H9 (cell line): Measurements from ENCODE around the gene TOMT. TPM values are rescaled to one million over a fixed set of nuclear protein-coding genes. Genes with fewer than 3 reads are reported as not detected.

Experiments
- DNase-seq: peaks from one replicate; pipeline ENCODE4 v3.0.0-alpha.2; 2017
- H2AFZ ChIP-seq: one replicate; pipeline ENCODE4 v1.6.1; 2013; ENCODE audit warnings: mild to moderate bottlenecking, low read length, control low read depth, moderate library complexity
- H2AK5ac ChIP-seq: 2 replicates; pipeline ENCODE4 v1.6.1; 2013; ENCODE audit warnings: low read length, control low read depth, mixed read lengths; ENCODE audit not compliant: insufficient read length
- H2BK120ac ChIP-seq: one replicate; pipeline ENCODE4 v1.6.1; 2013; ENCODE audit warnings: low read depth, mild to moderate bottlenecking, low read length, control low read depth, inconsistent platforms; ENCODE audit not compliant: poor library complexity, severe bottlenecking
- H2BK12ac ChIP-seq: 2 replicates; pipeline ENCODE4 v1.6.1; 2013; ENCODE audit warnings: low read length, control low read depth, mixed read lengths, low read depth; ENCODE audit not compliant: insufficient read length
- H2BK15ac ChIP-seq: 2 replicates; pipeline ENCODE4 v1.6.1; 2013; ENCODE audit warnings: low read depth, low read length, control low read depth
- H2BK20ac ChIP-seq: one replicate; pipeline ENCODE4 v1.6.1; 2013; ENCODE audit warnings: low read depth, mild to moderate bottlenecking, low read length, control low read depth, inconsistent platforms; ENCODE audit not compliant: poor library complexity, severe bottlenecking
- H2BK5ac ChIP-seq: 2 replicates; pipeline ENCODE4 v1.6.1; 2013; ENCODE audit warnings: low read length, control low read depth, mixed read lengths; ENCODE audit not compliant: insufficient read length
- H3K14ac ChIP-seq: 2 replicates; pipeline ENCODE4 v1.6.1; 2013; ENCODE audit warnings: low read length, control low read depth; ENCODE audit not compliant: insufficient read depth
- H3K18ac ChIP-seq: 2 replicates; pipeline ENCODE4 v1.6.1; 2013; ENCODE audit warnings: low read depth, mild to moderate bottlenecking, mixed read lengths, low read length, control low read depth; ENCODE audit not compliant: insufficient read length
- H3K23ac ChIP-seq: 2 replicates; pipeline ENCODE4 v1.6.1; 2013; ENCODE audit warnings: low read length, control low read depth, mixed read lengths, low read depth; ENCODE audit not compliant: insufficient read length
- H3K23me2 ChIP-seq: 2 replicates; pipeline ENCODE4 v1.6.1; 2013; ENCODE audit warnings: low read depth, mild to moderate bottlenecking, mixed read lengths, low read length, control low read depth; ENCODE audit not compliant: insufficient read length, poor library complexity, severe bottlenecking
- H3K27ac ChIP-seq: 2 replicates; pipeline ENCODE4 v1.5.1; 2013; ENCODE audit warnings: low read length, control low read depth, mixed read lengths, low read depth; ENCODE audit not compliant: insufficient read length
- H3K27me3 ChIP-seq: 2 replicates; pipeline ENCODE4 v1.6.1; 2013; ENCODE audit warnings: low read length, control low read depth, inconsistent platforms; ENCODE audit not compliant: insufficient read depth
- H3K4ac ChIP-seq: 2 replicates; pipeline ENCODE4 v1.6.1; 2013; ENCODE audit warnings: low read depth, mild to moderate bottlenecking, control low read depth, inconsistent platforms, low read length, moderate library complexity
- H3K4me1 ChIP-seq: 2 replicates; pipeline ENCODE4 v1.6.1; 2013; ENCODE audit warnings: low read length, control low read depth, inconsistent platforms; ENCODE audit not compliant: insufficient read depth
- H3K4me2 ChIP-seq: 2 replicates; pipeline ENCODE4 v1.6.1; 2013; ENCODE audit warnings: low read length, control low read depth, mixed read lengths; ENCODE audit not compliant: insufficient read length, insufficient read depth
- H3K56ac ChIP-seq: 2 replicates; pipeline ENCODE4 v1.6.1; 2013; ENCODE audit warnings: low read depth, mild to moderate bottlenecking, mixed read lengths, low read length, control low read depth; ENCODE audit not compliant: insufficient read length
- H3K79me1 ChIP-seq: 2 replicates; pipeline ENCODE4 v1.6.1; 2013; ENCODE audit warnings: low read depth, mild to moderate bottlenecking, moderate library complexity, low read length, control low read depth, inconsistent platforms; ENCODE audit not compliant: insufficient read depth, poor library complexity, severe bottlenecking
- H3K79me2 ChIP-seq: 2 replicates; pipeline ENCODE4 v1.6.1; 2013; ENCODE audit warnings: low read length, control low read depth, inconsistent platforms; ENCODE audit not compliant: insufficient read depth
- H3K9ac ChIP-seq: 2 replicates; pipeline ENCODE4 v1.6.1; 2013; ENCODE audit warnings: low read length, control low read depth, mixed read lengths; ENCODE audit not compliant: insufficient read length; ENCODE audit errors: extremely low read depth
- H3K9me3 ChIP-seq: one replicate; pipeline ENCODE4 v1.6.1; 2013; ENCODE audit warnings: low read depth, low read length, inconsistent platforms; ENCODE audit not compliant: control insufficient read depth
- H3T11ph ChIP-seq: one replicate; pipeline ENCODE4 v1.6.1; 2013; ENCODE audit warnings: mild to moderate bottlenecking, low read length, control low read depth, inconsistent platforms
- H4K20me1 ChIP-seq: one replicate; pipeline ENCODE4 v1.6.1; 2013; ENCODE audit not compliant: control insufficient read depth, insufficient read length, insufficient read depth
- H4K5ac ChIP-seq: 2 replicates; pipeline ENCODE4 v1.6.1; 2013; ENCODE audit warnings: low read depth, mild to moderate bottlenecking, mixed read lengths, low read length, control low read depth; ENCODE audit not compliant: insufficient read length
- H4K8ac ChIP-seq: replicated peaks from 2 replicates; pipeline ENCODE4 v1.6.1; 2013; ENCODE audit warnings: low read length, control low read depth, mixed read lengths, low read depth; ENCODE audit not compliant: insufficient read length
- H4K91ac ChIP-seq: 2 replicates; pipeline ENCODE4 v1.6.1; 2013; ENCODE audit warnings: low read depth, mild to moderate bottlenecking, moderate library complexity, mixed read lengths, low read length, control low read depth; ENCODE audit not compliant: insufficient read length
- H3K27ac Mint-ChIP-seq, 3 experiments: 2 replicates in 2 of 3; 3 replicates in 1 of 3; pipeline ENCODE4 v1.8.0; 2020 to 2021; ENCODE audit warnings: mixed read lengths in 3 of 3, mild to moderate bottlenecking in 1 of 3, moderate library complexity in 1 of 3
- H3K27me3 Mint-ChIP-seq: 2 replicates; pipeline ENCODE4 v1.8.0; 2021; ENCODE audit warnings: low read depth, mild to moderate bottlenecking, moderate library complexity, mixed read lengths
- H3K36me3 Mint-ChIP-seq, 3 experiments: 2 replicates in 2 of 3; 3 replicates in 1 of 3; pipeline ENCODE4 v1.8.0; 2020 to 2021; ENCODE audit warnings: low read depth in 3 of 3, mixed read lengths in 3 of 3; ENCODE audit not compliant: insufficient read depth in 1 of 3
- H3K4me1 Mint-ChIP-seq, 2 experiments: 2 replicates each; pipeline ENCODE4 v1.8.0; 2020; ENCODE audit warnings: mixed read lengths in 2 of 2
- H3K4me3 Mint-ChIP-seq, 2 experiments: 2 replicates in 1 of 2; 3 replicates in 1 of 2; pipeline ENCODE4 v1.8.0; 2020 to 2021; ENCODE audit warnings: mild to moderate bottlenecking in 2 of 2, mixed read lengths in 2 of 2, moderate library complexity in 1 of 2
- H3K9me3 Mint-ChIP-seq, 2 experiments: 2 replicates in 1 of 2; 3 replicates in 1 of 2; pipeline ENCODE4 v1.8.0; 2020; ENCODE audit warnings: mild to moderate bottlenecking in 2 of 2, mixed read lengths in 2 of 2, moderate library complexity in 1 of 2
- whole genome bisulfite sequencing: extraction: QIAGEN DNeasy Blood & Tissue Kit; methylation state at CpG from one replicate; pipeline ENCODE4 v1.1.7; 2013; ENCODE audit warnings: missing lambda C conversion rate, low lambda C conversion rate, mixed read lengths; ENCODE audit not compliant: insufficient read length; ENCODE audit errors: extremely low coverage; 5-methylcytosine and 5-hydroxymethylcytosine counted together
- total RNA-seq: library from RNA; stranded (reverse); gene quantifications from 2 replicates; pipeline ENCODE4 v1.2.1, GENCODE V29; 2021
- TF ChIP-seq, protein P1 (sequence below): fragments of 200-600 bp; sonication (generic); conservative IDR thresholded peaks from 3 replicates; pipeline ENCODE4 v1.8.0; 2021; ENCODE audit warnings: antibody characterized with exemption, mild to moderate bottlenecking

The TOMT gene
- total RNA-seq, 1 experiment from 2014 or later = not detected

DNA sequence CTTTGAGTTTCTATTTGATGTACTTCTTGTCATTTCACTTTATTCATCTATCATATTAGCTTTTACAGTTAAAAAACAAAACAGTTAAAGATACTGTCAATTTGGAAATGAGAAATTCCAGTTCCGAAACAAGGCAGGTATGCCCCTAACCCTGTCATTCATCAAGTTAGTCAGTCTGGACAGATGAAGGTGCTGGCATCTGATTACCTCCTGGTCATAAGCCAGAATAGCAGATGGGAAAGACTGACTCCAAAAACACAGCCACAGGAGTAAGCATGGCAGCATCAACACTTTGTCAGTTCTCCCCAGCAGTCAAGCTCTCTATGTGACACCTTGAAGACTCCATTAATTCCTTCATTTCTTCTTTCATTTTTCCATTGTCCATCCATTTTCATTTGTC, 20.8 kb upstream of the TOMT start:
- no peaks in the 10 kb centered on the region; the same call in 1 of the 2 replicates for H3K27me3 Mint-ChIP-seq

More for the DNA sequence above, 20.8 kb upstream of the TOMT start:
- no peak overlapping the region for H3K9ac ChIP-seq
- no peak overlapping the region for H2AK5ac ChIP-seq
- no peak overlapping the region for H4K91ac ChIP-seq
- H3K14ac ChIP-seq = no peak overlapping the region
- no peaks in the 10 kb centered on the region for H3K9me3 Mint-ChIP-seq
- H3K4me2 ChIP-seq = no peak overlapping the region
- no peak overlapping the region for H3K27ac ChIP-seq
- no peak overlapping the region for H3K27ac Mint-ChIP-seq
- H3K4ac ChIP-seq = no peak overlapping the region
- no peaks in the 10 kb centered on the region for H3K27me3 ChIP-seq
- H3K23me2 ChIP-seq = peaks cover under 1% of the 10 kb centered on the region
- no peak overlapping the region for H2BK15ac ChIP-seq
- H3K23ac ChIP-seq = no peak overlapping the region
- H2BK120ac ChIP-seq = no peak overlapping the region
- no peaks in the 10 kb centered on the region for H4K20me1 ChIP-seq
- H3K36me3 Mint-ChIP-seq = peaks cover 0 to 4% (median 2%) of the 10 kb centered on the region in 3 experiments; a peak in 3 of 7 replicates
- H3K18ac ChIP-seq = no peak overlapping the region
- no peaks in the 10 kb centered on the region for H3K4me1 ChIP-seq
- H3T11ph ChIP-seq = no peak overlapping the region
- H4K8ac ChIP-seq = no peak overlapping the region
- H3K79me2 ChIP-seq = no peaks in the 10 kb centered on the region; the same call in 1 of the 2 replicates
- no peak overlapping the region for H2BK5ac ChIP-seq
- DNase-seq = no peak
- no CpG with 5 or more reads among the region's 1 CpG for WGBS
- no peak overlapping the region for H2AFZ ChIP-seq
- H2BK20ac ChIP-seq = no peak overlapping the region
- H3K56ac ChIP-seq = no peak overlapping the region
- no peak overlapping the region for H4K5ac ChIP-seq
- H3K4me3 Mint-ChIP-seq = no peak overlapping the region
- TF ChIP-seq, protein P1, sequence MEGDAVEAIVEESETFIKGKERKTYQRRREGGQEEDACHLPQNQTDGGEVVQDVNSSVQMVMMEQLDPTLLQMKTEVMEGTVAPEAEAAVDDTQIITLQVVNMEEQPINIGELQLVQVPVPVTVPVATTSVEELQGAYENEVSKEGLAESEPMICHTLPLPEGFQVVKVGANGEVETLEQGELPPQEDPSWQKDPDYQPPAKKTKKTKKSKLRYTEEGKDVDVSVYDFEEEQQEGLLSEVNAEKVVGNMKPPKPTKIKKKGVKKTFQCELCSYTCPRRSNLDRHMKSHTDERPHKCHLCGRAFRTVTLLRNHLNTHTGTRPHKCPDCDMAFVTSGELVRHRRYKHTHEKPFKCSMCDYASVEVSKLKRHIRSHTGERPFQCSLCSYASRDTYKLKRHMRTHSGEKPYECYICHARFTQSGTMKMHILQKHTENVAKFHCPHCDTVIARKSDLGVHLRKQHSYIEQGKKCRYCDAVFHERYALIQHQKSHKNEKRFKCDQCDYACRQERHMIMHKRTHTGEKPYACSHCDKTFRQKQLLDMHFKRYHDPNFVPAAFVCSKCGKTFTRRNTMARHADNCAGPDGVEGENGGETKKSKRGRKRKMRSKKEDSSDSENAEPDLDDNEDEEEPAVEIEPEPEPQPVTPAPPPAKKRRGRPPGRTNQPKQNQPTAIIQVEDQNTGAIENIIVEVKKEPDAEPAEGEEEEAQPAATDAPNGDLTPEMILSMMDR = no peak
- H3K79me1 ChIP-seq = no peaks in the 10 kb centered on the region
- H2BK12ac ChIP-seq = no peak overlapping the region
- no peaks in the 10 kb centered on the region for H3K9me3 ChIP-seq
- H3K4me1 Mint-ChIP-seq = peaks cover 12 to 14% of the 10 kb centered on the region in 2 experiments
